ENCODE results near the gene TLX3. TPM values are rescaled to one million over a fixed set of nuclear protein-coding genes. Genes with fewer than 3 reads are reported as not detected.

TLX3 gene
- total RNA-seq, 1 donor from 2014 or later = not detected

- Mint-ChIP-seq H3K9me3 (ENCODE audit: low read depth) (no peaks in the 10 kb centered on the region), H3K27ac (no peak overlapping the region), H3K4me1 (ENCODE audit: low read depth) (peaks cover 2% of the 10 kb centered on the region), H3K27me3 (peaks cover 95% of the 10 kb centered on the region), H3K4me3 (ENCODE audit: low read depth) (no peak overlapping the region), H3K36me3 (ENCODE audit: insufficient read depth) (no peaks in the 10 kb centered on the region)
- DNase-seq (ENCODE audit: low spot score, unreplicated experiment) = no peak
- TF ChIP-seq, protein P1, sequence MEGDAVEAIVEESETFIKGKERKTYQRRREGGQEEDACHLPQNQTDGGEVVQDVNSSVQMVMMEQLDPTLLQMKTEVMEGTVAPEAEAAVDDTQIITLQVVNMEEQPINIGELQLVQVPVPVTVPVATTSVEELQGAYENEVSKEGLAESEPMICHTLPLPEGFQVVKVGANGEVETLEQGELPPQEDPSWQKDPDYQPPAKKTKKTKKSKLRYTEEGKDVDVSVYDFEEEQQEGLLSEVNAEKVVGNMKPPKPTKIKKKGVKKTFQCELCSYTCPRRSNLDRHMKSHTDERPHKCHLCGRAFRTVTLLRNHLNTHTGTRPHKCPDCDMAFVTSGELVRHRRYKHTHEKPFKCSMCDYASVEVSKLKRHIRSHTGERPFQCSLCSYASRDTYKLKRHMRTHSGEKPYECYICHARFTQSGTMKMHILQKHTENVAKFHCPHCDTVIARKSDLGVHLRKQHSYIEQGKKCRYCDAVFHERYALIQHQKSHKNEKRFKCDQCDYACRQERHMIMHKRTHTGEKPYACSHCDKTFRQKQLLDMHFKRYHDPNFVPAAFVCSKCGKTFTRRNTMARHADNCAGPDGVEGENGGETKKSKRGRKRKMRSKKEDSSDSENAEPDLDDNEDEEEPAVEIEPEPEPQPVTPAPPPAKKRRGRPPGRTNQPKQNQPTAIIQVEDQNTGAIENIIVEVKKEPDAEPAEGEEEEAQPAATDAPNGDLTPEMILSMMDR (IDR thresholded peaks at IDR 0.05; ENCODE audit: unreplicated experiment) = no peak
Measured at GRCh38 chr5:171317230-171317629, 8.2 kb downstream of the TLX3 start.

DNA sequence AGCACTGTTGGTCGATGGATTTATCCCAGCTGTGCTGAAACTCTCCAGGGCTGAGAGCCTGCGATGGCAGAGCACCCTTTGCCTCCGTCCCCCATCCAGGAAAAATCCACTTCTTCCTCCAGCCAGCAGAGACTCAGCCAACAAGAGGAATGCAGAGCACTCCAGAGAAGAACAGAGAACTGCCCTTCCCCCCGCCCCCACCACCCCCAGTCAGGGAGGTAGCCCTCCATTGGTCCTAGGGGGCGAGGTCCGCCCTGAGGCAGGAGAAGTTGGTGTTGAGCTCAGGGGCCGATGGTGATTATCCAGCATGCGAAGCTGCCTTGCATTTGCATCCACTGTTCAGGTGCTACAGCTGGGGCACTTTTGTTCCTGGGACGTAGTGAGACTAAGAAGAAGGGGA lies 9.0 kb downstream of the TLX3 start:
- Mint-ChIP-seq H3K4me1 (ENCODE audit: low read depth) (no peaks in the 10 kb centered on the region), H3K9me3 (ENCODE audit: low read depth) (no peaks in the 10 kb centered on the region), H3K27me3 (peaks cover 94% of the 10 kb centered on the region), H3K27ac (peak overlapping the region; percentile 82), H3K4me3 (ENCODE audit: low read depth) (no peak overlapping the region), H3K36me3 (ENCODE audit: insufficient read depth) (no peaks in the 10 kb centered on the region)
- DNase-seq (ENCODE audit: low spot score, unreplicated experiment) = no peak
- TF ChIP-seq, protein P1 (IDR thresholded peaks at IDR 0.05; ENCODE audit: unreplicated experiment) = no peak

GRCh38 chr5:171321447-171321846 lies 12.4 kb downstream of the TLX3 start:
- DNase-seq (ENCODE audit: low spot score, unreplicated experiment) = no peak
- Mint-ChIP-seq H3K36me3 (ENCODE audit: insufficient read depth) (no peaks in the 10 kb centered on the region), H3K27me3 (peaks cover 89% of the 10 kb centered on the region), H3K9me3 (ENCODE audit: low read depth) (no peaks in the 10 kb centered on the region), H3K27ac (no peak overlapping the region), H3K4me1 (ENCODE audit: low read depth) (no peaks in the 10 kb centered on the region), H3K4me3 (ENCODE audit: low read depth) (no peak overlapping the region)
- TF ChIP-seq, protein P1 (IDR thresholded peaks at IDR 0.05; ENCODE audit: unreplicated experiment) = no peak

DNA sequence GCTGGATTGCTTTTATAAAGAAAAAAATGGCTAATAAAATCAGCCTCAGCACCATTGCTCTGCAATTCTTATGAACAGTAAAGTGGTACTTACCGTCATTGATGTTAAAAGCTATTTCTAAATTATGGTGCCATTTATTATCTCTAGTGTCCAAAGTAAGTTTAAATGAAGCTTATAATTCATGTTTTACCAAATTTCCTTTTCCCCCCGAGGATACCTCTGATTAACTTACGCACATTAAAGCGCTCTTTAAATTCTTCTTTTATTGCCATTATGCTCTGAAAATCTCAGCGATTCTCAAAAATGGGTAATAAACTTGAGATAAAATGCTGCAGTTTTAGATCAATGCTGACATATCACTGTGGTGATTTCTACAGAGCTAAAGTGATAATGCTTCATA lies 13.5 kb downstream of the TLX3 start:
- Mint-ChIP-seq H3K27me3 (peaks cover 84% of the 10 kb centered on the region), H3K27ac (no peak overlapping the region), H3K4me1 (ENCODE audit: low read depth) (no peaks in the 10 kb centered on the region), H3K9me3 (ENCODE audit: low read depth) (no peaks in the 10 kb centered on the region), H3K36me3 (ENCODE audit: insufficient read depth) (no peaks in the 10 kb centered on the region), H3K4me3 (ENCODE audit: low read depth) (no peak overlapping the region)
- TF ChIP-seq, protein P1 (IDR thresholded peaks at IDR 0.05; ENCODE audit: unreplicated experiment) = no peak
- no peak for DNase-seq (ENCODE audit: low spot score, unreplicated experiment)

GRCh38 chr5:171323007-171323406 lies 14.0 kb downstream of the TLX3 start:
- Mint-ChIP-seq H3K4me1 (ENCODE audit: low read depth) (no peaks in the 10 kb centered on the region), H3K36me3 (ENCODE audit: insufficient read depth) (no peaks in the 10 kb centered on the region), H3K4me3 (ENCODE audit: low read depth) (no peak overlapping the region), H3K27me3 (peaks cover 84% of the 10 kb centered on the region), H3K27ac (no peak overlapping the region), H3K9me3 (ENCODE audit: low read depth) (no peaks in the 10 kb centered on the region)
- TF ChIP-seq, protein P1 (IDR thresholded peaks at IDR 0.05; ENCODE audit: unreplicated experiment) = no peak
- DNase-seq (ENCODE audit: low spot score, unreplicated experiment) = no peak
